HG02943 (cell line): Measurements from ENCODE around the gene EGFLAM.

Experiments used
- ATAC-seq: cut with Tn5 transposase; IDR thresholded peaks from one replicate; pipeline ENCODE4 v1.9.1; 2021; ENCODE audit warnings: mild to moderate bottlenecking, low read depth, moderate library complexity; ENCODE audit not compliant: unreplicated experiment

Gene EGFLAM

GRCh38 chr5:38370358-38371100 is 112.2 kb downstream of the EGFLAM start:
- ATAC-seq = no peak

- no peak for ATAC-seq
These were observed 113.2 kb downstream of the EGFLAM start for GRCh38 chr5:38371596-38371995.

GRCh38 chr5:38373743-38374142 is 115.4 kb downstream of the EGFLAM start:
- no peak for ATAC-seq

- ATAC-seq = no peak
These were observed 117.1 kb downstream of the EGFLAM start for GRCh38 chr5:38375423-38375822.

- ATAC-seq = no peak
These were observed 118.0 kb downstream of the EGFLAM start for GRCh38 chr5:38376404-38376803.

- ATAC-seq = no peak
These were observed 120.2 kb downstream of the EGFLAM start for GRCh38 chr5:38378579-38378978.

GRCh38 chr5:38379350-38379937 is 121.1 kb downstream of the EGFLAM start:
- ATAC-seq = no peak

GRCh38 chr5:38380537-38380936 is 122.2 kb downstream of the EGFLAM start:
- ATAC-seq = no peak

- ATAC-seq = no peak
These were observed 123.0 kb downstream of the EGFLAM start for GRCh38 chr5:38381361-38381760.

- peak; percentile 89 for ATAC-seq
These were observed 124.5 kb downstream of the EGFLAM start for GRCh38 chr5:38382898-38383297.

GRCh38 chr5:38383701-38384100 is 125.3 kb downstream of the EGFLAM start:
- no peak for ATAC-seq

GRCh38 chr5:38384396-38384795 is 126.0 kb downstream of the EGFLAM start:
- no peak for ATAC-seq

- ATAC-seq = no peak
These were observed 128.8 kb downstream of the EGFLAM start for GRCh38 chr5:38387161-38387560.

- ATAC-seq = no peak
These were observed 135.3 kb downstream of the EGFLAM start for GRCh38 chr5:38393636-38394035.

- ATAC-seq = no peak
These were observed 138.4 kb downstream of the EGFLAM start for GRCh38 chr5:38396766-38397165.

GRCh38 chr5:38400365-38400764 is 142.0 kb downstream of the EGFLAM start:
- ATAC-seq = no peak

- no peak for ATAC-seq
These were observed 142.8 kb downstream of the EGFLAM start for GRCh38 chr5:38401145-38401544.

GRCh38 chr5:38403406-38403805 is 145.0 kb downstream of the EGFLAM start:
- no peak for ATAC-seq

- no peak for ATAC-seq
These were observed 145.7 kb downstream of the EGFLAM start for GRCh38 chr5:38403877-38404635.

- ATAC-seq = no peak
These were observed 146.4 kb downstream of the EGFLAM start for GRCh38 chr5:38404667-38405276.
